Vagina (tissue), 2 donors: Measurements from ENCODE around the gene SAFB2. TPM values are rescaled to one million over a fixed set of nuclear protein-coding genes. Genes with fewer than 3 reads are reported as not detected.

ENCODE experiments used
- DNase-seq, 2 donors: peaks; one replicate each; pipeline ENCODE4 v3.0.0-alpha.2; 2017; ENCODE audit errors: extremely low spot score in 2 of 2
- H3K27ac ChIP-seq: fragments of 200-600 bp; sonication (generic); one replicate; pipeline ENCODE4 v1.5.1; 2019
- H3K27me3 ChIP-seq: fragments of 200-600 bp; sonication (generic); one replicate; pipeline ENCODE4 v1.5.1; 2019
- H3K36me3 ChIP-seq, 2 donors: fragments of 200-600 bp; sonication (generic); one replicate each; pipeline ENCODE4 v1.5.1; 2017 to 2019
- H3K4me1 ChIP-seq: fragments of 200-600 bp; sonication (generic); one replicate; pipeline ENCODE4 v1.5.1; 2019
- H3K4me3 ChIP-seq, 2 donors: fragments of 200-600 bp; sonication (generic); 1 replicate in 1 of 2; 2 replicates in 1 of 2; pipeline ENCODE4 v1.5.1; 2016 to 2019
- H3K9me3 ChIP-seq: fragments of 200-600 bp; sonication (generic); one replicate; pipeline ENCODE4 v1.5.1; 2019
- CTCF ChIP-seq, 3 experiments: fragments of 450-650 bp in 2 of 3; fragments of 200-600 bp in 1 of 3; sonication (generic) in 1 of 3; IDR thresholded peaks; one replicate each; pipeline ENCODE4 v1.5.1; 2017 to 2019; ENCODE audit warnings: antibody characterized with exemption in 3 of 3, mild to moderate bottlenecking in 2 of 3, moderate library complexity in 2 of 3
- POLR2A ChIP-seq, 2 donors: fragments of 450-650 bp; IDR thresholded peaks; one replicate each; pipeline ENCODE4 v1.6.1; 2017; ENCODE audit warnings: antibody characterized with exemption in 2 of 2, mild to moderate bottlenecking in 2 of 2, moderate library complexity in 2 of 2
- POLR2AphosphoS5 ChIP-seq, 2 donors: sonication (generic); formaldehyde crosslinking; IDR thresholded peaks; one replicate each; pipeline ENCODE4 v1.9.0; 2017; ENCODE audit warnings: antibody characterized with exemption in 2 of 2, mild to moderate bottlenecking in 2 of 2, low read depth in 1 of 2; ENCODE audit not compliant: insufficient read depth in 1 of 2
- intact Hi-C: fragments of 100-400 bp; cut with DNase I; formaldehyde crosslinking; loops from one replicate; pipeline ENCODE4 v1.15.1; 2023
- total RNA-seq: library from RNA; depleted of rRNA; stranded (reverse); fragments of >200 nt; gene quantifications from one replicate; pipeline ENCODE4 v1.2.3, GENCODE V29; 2016

SAFB2 gene
- total RNA-seq, 1 donor from 2014 or later = 85.4 TPM

GRCh38 chr19:5655412-5655811 is 32.8 kb upstream of the SAFB2 start:
- H3K9me3 ChIP-seq = no peaks in the 10 kb centered on the region
- intact Hi-C loops = no loop called here
- peaks cover 7 to 92% of the 10 kb centered on the region in 2 donors for H3K36me3 ChIP-seq
- H3K27ac ChIP-seq = no peak overlapping the region
- DNase-seq = no peak
- no peak overlapping the region for H3K4me3 ChIP-seq
- TF ChIP-seq POLR2AphosphoS5 (IDR thresholded peaks at IDR 0.05; ENCODE audit: insufficient read depth in 1 of 2, low read depth in 1 of 2) (no peak), POLR2A (IDR thresholded peaks at IDR 0.05) (no peak), CTCF (IDR thresholded peaks at IDR 0.05) (no peak)
- H3K27me3 ChIP-seq = no peaks in the 10 kb centered on the region
- H3K4me1 ChIP-seq = no peaks in the 10 kb centered on the region

GRCh38 chr19:5654931-5655330 is 32.4 kb upstream of the SAFB2 start:
- H3K36me3 ChIP-seq = peaks cover 7 to 92% of the 10 kb centered on the region in 2 donors
- TF ChIP-seq POLR2A (IDR thresholded peaks at IDR 0.05) = no peak
- TF ChIP-seq POLR2AphosphoS5 (IDR thresholded peaks at IDR 0.05; ENCODE audit: insufficient read depth in 1 of 2, low read depth in 1 of 2) = no peak
- no peak for TF ChIP-seq CTCF (IDR thresholded peaks at IDR 0.05)
- no peaks in the 10 kb centered on the region for H3K9me3 ChIP-seq
- no peak overlapping the region for H3K27ac ChIP-seq
- no peaks in the 10 kb centered on the region for H3K4me1 ChIP-seq
- no peaks in the 10 kb centered on the region for H3K27me3 ChIP-seq
- intact Hi-C loops = no loop called here
- H3K4me3 ChIP-seq = no peak overlapping the region
- no peak for DNase-seq

GRCh38 chr19:5652261-5652660 is 29.7 kb upstream of the SAFB2 start:
- Histone ChIP-seq H3K4me3 (no peak overlapping the region), H3K27me3 (no peaks in the 10 kb centered on the region), H3K4me1 (no peaks in the 10 kb centered on the region), H3K27ac (no peak overlapping the region), H3K36me3 (peaks cover 2 to 84% of the 10 kb centered on the region in 2 donors), H3K9me3 (no peaks in the 10 kb centered on the region)
- TF ChIP-seq POLR2AphosphoS5 (IDR thresholded peaks at IDR 0.05; ENCODE audit: insufficient read depth in 1 of 2, low read depth in 1 of 2) = no peak
- no peak for TF ChIP-seq CTCF (IDR thresholded peaks at IDR 0.05)
- no peak for TF ChIP-seq POLR2A (IDR thresholded peaks at IDR 0.05)
- DNase-seq = no peak
- intact Hi-C loops = no loop called here

GRCh38 chr19:5651361-5651760 is 28.8 kb upstream of the SAFB2 start:
- TF ChIP-seq POLR2A (IDR thresholded peaks at IDR 0.05) (no peak), POLR2AphosphoS5 (IDR thresholded peaks at IDR 0.05; ENCODE audit: insufficient read depth in 1 of 2, low read depth in 1 of 2) (no peak), CTCF (IDR thresholded peaks at IDR 0.05) (no peak)
- H3K4me3 ChIP-seq = no peak overlapping the region
- no peaks in the 10 kb centered on the region for H3K27me3 ChIP-seq
- intact Hi-C loops = no loop called here
- no peaks in the 10 kb centered on the region for H3K4me1 ChIP-seq
- DNase-seq = no peak
- H3K9me3 ChIP-seq = no peaks in the 10 kb centered on the region
- no peak overlapping the region for H3K27ac ChIP-seq
- peaks cover 2 to 84% of the 10 kb centered on the region in 2 donors for H3K36me3 ChIP-seq

GRCh38 chr19:5648464-5648863 is 25.9 kb upstream of the SAFB2 start:
- Histone ChIP-seq H3K27me3 (no peaks in the 10 kb centered on the region), H3K27ac (no peak overlapping the region), H3K4me1 (no peaks in the 10 kb centered on the region), H3K4me3 (no peak overlapping the region), H3K9me3 (no peaks in the 10 kb centered on the region), H3K36me3 (peaks cover 3 to 88% of the 10 kb centered on the region in 2 donors)
- intact Hi-C loops = no loop called here
- no peak for DNase-seq
- TF ChIP-seq POLR2AphosphoS5 (IDR thresholded peaks at IDR 0.05; ENCODE audit: insufficient read depth in 1 of 2, low read depth in 1 of 2) (no peak), CTCF (IDR thresholded peaks at IDR 0.05) (no peak), POLR2A (IDR thresholded peaks at IDR 0.05) (no peak)
